Peyer's patch (tissue), 4 donors: ENCODE measurements around the gene MXD4. TPM values are rescaled to one million over a fixed set of nuclear protein-coding genes. Genes with fewer than 3 reads are reported as not detected.

Experiments used
- DNase-seq, 3 donors: peaks; one replicate each; pipeline ENCODE4 v3.0.0-alpha.2; 2017 to 2019
- H3K27ac ChIP-seq, 4 donors: fragments of 200-600 bp; sonication (generic); one replicate each; pipeline ENCODE4 v1.5.1; 2016 to 2019
- H3K27me3 ChIP-seq, 2 donors: fragments of 200-600 bp; sonication (generic); one replicate each; pipeline ENCODE4 v1.5.1; 2019
- H3K36me3 ChIP-seq, 3 donors: fragments of 200-600 bp; sonication (generic); one replicate each; pipeline ENCODE4 v1.5.1; 2016 to 2019
- H3K4me1 ChIP-seq, 4 donors: fragments of 200-600 bp; sonication (generic); one replicate each; pipeline ENCODE4 v1.5.1; 2016 to 2019
- H3K4me3 ChIP-seq, 4 donors: fragments of 200-600 bp; sonication (generic); 1 replicate in 3 of 4; 2 replicates in 1 of 4; pipeline ENCODE4 v1.5.1; 2016 to 2019; ENCODE audit warnings: mild to moderate bottlenecking in 1 of 4
- H3K9me3 ChIP-seq, 4 donors: fragments of 200-600 bp; sonication (generic); one replicate each; pipeline ENCODE4 v1.5.1; 2016 to 2019; ENCODE audit warnings: mild to moderate bottlenecking in 1 of 4
- CTCF ChIP-seq, 6 experiments: fragments of 450-650 bp in 4 of 6; fragments of 200-600 bp in 2 of 6; sonication (generic) in 1 of 6; IDR thresholded peaks; one replicate each; pipeline ENCODE4 v1.5.1; 2017 to 2019; ENCODE audit warnings: antibody characterized with exemption in 6 of 6, mild to moderate bottlenecking in 3 of 6, moderate library complexity in 1 of 6
- POLR2A ChIP-seq, 2 donors: fragments of 450-650 bp; IDR thresholded peaks; one replicate each; pipeline ENCODE4 v1.5.1; 2017; ENCODE audit warnings: antibody characterized with exemption in 2 of 2, mild to moderate bottlenecking in 2 of 2, moderate library complexity in 2 of 2
- total RNA-seq, 4 donors: library from RNA; depleted of rRNA; stranded (reverse); fragments of >200 nt; gene quantifications; one replicate each; pipeline ENCODE4 v1.1.0, GENCODE V29; 2016

MXD4 gene
- total RNA-seq, 4 donors from 2014 or later: 28.9 to 52.5 (median 44.0) TPM

GRCh38 chr4:2296631-2297601 is 35.0 kb upstream of the MXD4 start:
- H3K4me1 ChIP-seq: no peaks in the 10 kb centered on the region
- no peaks in the 10 kb centered on the region for H3K27me3 ChIP-seq
- H3K4me3 ChIP-seq: no peak overlapping the region
- H3K27ac ChIP-seq: no peak overlapping the region
- TF ChIP-seq POLR2A (IDR thresholded peaks at IDR 0.05): no peak
- H3K36me3 ChIP-seq: peaks cover 0 to 10% (median 0%) of the 10 kb centered on the region in 3 donors
- peak in 2 of 3 donors; percentile 40 to 66 for DNase-seq
- H3K9me3 ChIP-seq: no peaks in the 10 kb centered on the region

GRCh38 chr4:2295900-2296442 is 34.1 kb upstream of the MXD4 start:
- Histone ChIP-seq H3K9me3 (no peaks in the 10 kb centered on the region), H3K4me1 (peaks cover 0 to 6% (median 0%) of the 10 kb centered on the region in 4 donors), H3K36me3 (peaks cover 0 to 10% (median 0%) of the 10 kb centered on the region in 3 donors), H3K27ac (no peak overlapping the region), H3K4me3 (no peak overlapping the region), H3K27me3 (no peaks in the 10 kb centered on the region)
- TF ChIP-seq CTCF (IDR thresholded peaks at IDR 0.05) (no peak), POLR2A (IDR thresholded peaks at IDR 0.05) (no peak)
- peak in 2 of 3 donors; percentile 35 to 39 for DNase-seq

- TF ChIP-seq POLR2A (IDR thresholded peaks at IDR 0.05) (no peak), CTCF (IDR thresholded peaks at IDR 0.05) (no peak)
- H3K27ac ChIP-seq: no peak overlapping the region
- H3K4me3 ChIP-seq: no peak overlapping the region
- no peaks in the 10 kb centered on the region for H3K27me3 ChIP-seq
- peak in 2 of 3 donors; percentile 32 to 45 for DNase-seq
- no peaks in the 10 kb centered on the region for H3K9me3 ChIP-seq
- peaks cover 0 to 8% (median 2%) of the 10 kb centered on the region in 4 donors for H3K4me1 ChIP-seq
- peaks cover 0 to 7% (median 0%) of the 10 kb centered on the region in 3 donors for H3K36me3 ChIP-seq
These were observed 33.6 kb upstream of the MXD4 start for GRCh38 chr4:2295500-2295899.

- no peaks in the 10 kb centered on the region for H3K36me3 ChIP-seq
- H3K27me3 ChIP-seq: no peaks in the 10 kb centered on the region
- TF ChIP-seq POLR2A (IDR thresholded peaks at IDR 0.05): no peak
- no peak for TF ChIP-seq CTCF (IDR thresholded peaks at IDR 0.05)
- peaks cover 0 to 14% (median 6%) of the 10 kb centered on the region in 4 donors for H3K4me1 ChIP-seq
- DNase-seq: no peak
- H3K9me3 ChIP-seq: no peaks in the 10 kb centered on the region
- no peak overlapping the region for H3K4me3 ChIP-seq
- no peak overlapping the region for H3K27ac ChIP-seq
These were observed 30.8 kb upstream of the MXD4 start for GRCh38 chr4:2292646-2293108.

GRCh38 chr4:2291705-2292645 is 30.1 kb upstream of the MXD4 start:
- Histone ChIP-seq H3K36me3 (no peaks in the 10 kb centered on the region), H3K4me1 (peaks cover 0 to 14% (median 6%) of the 10 kb centered on the region in 4 donors), H3K27me3 (no peaks in the 10 kb centered on the region), H3K4me3 (no peak overlapping the region), H3K27ac (peak overlapping the region in 1 of 4 donors; percentile 71), H3K9me3 (no peaks in the 10 kb centered on the region)
- no peak for TF ChIP-seq CTCF (IDR thresholded peaks at IDR 0.05)
- no peak for TF ChIP-seq POLR2A (IDR thresholded peaks at IDR 0.05)
- DNase-seq: peak in 2 of 3 donors; percentile 44 to 47
